GM21717 (cell line): ENCODE results near the gene DMTF1.
A peak's percentile ranks its signal among the peaks of the same experiment; 100 is the strongest.
"Not testable (repeated sequence)": the region's sequence is repeated elsewhere in the genome, so short reads cannot be mapped to it uniquely, and the experiment has no call there.

Experiments used
- ATAC-seq: cut with Tn5 transposase; IDR thresholded peaks from one replicate; pipeline ENCODE4 v1.9.1; 2021; ENCODE audit warnings: mild to moderate bottlenecking, moderate library complexity; ENCODE audit not compliant: unreplicated experiment

Gene DMTF1

GRCh38 chr7:87192784-87193487, 40.7 kb downstream of the DMTF1 start:
- ATAC-seq = no peak

GRCh38 chr7:87193912-87194311, 41.7 kb downstream of the DMTF1 start:
- no peak for ATAC-seq

DNA sequence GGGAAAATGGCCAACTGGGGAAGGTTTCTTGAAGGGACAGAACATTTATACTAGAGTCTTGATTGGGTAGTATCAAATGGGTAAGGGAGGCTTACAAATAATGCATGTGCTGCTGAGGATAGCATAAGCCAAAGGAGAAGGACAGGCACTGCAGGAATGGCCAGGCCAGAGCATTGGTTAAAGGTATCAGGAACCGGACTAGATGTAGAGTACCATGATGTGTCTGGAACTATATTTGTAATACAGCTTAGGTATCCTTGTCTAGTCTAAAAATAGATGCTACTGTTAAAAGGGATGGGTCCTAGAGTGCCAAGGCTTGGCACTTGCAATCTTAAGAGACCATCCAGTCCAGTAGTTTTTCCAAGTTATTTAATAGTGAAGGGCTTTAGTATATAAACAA, 47.0 kb downstream of the DMTF1 start:
- no peak for ATAC-seq

GRCh38 chr7:87199700-87200450, 47.6 kb downstream of the DMTF1 start:
- ATAC-seq = no peak

GRCh38 chr7:87202208-87202607, 50.0 kb downstream of the DMTF1 start:
- ATAC-seq = no peak

DNA sequence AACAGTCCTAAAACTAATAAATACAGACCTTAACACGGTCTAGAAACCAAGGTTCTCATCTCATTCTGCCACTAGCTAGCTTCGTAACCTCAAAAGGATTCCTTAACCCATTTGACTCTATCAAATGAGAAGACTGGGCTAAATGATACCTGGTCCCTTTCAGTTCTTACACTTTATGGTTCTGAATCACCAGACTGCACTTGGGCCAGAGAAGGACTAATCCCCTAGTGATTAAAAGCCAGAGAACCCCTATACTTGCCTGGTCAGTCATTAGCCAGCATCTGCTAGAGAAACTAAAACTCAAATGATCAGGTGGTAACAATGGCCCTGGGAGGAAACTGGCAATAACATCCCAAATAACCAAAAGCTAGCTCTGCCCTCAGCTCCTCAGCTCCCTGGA, 50.5 kb downstream of the DMTF1 start:
- ATAC-seq = no peak

- not testable (repeated sequence) for ATAC-seq
Observed at GRCh38 chr7:87203929-87204328, 51.7 kb downstream of the DMTF1 start.

- ATAC-seq = no peak
Observed at GRCh38 chr7:87204933-87205332, 52.7 kb downstream of the DMTF1 start.

DNA sequence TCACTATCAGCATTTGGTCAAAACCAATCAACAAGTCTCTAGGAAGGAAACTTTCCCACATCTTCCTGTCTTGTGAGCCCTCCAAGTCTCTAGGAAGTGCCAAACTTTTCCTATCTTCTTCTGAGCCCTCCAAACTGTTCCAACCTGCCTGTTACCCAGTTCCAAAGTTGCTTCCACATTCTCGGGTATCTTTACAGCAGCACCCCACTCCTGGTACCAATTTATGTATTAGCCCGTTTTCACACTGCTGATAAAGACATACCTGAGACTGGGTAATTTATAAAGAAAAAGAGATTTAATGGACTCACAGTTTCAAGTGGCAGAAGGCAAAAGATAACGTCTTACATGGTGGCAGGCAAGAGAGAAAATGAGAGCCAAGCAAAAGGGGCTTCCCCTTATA, 53.4 kb downstream of the DMTF1 start:
- not testable (repeated sequence) for ATAC-seq

DNA sequence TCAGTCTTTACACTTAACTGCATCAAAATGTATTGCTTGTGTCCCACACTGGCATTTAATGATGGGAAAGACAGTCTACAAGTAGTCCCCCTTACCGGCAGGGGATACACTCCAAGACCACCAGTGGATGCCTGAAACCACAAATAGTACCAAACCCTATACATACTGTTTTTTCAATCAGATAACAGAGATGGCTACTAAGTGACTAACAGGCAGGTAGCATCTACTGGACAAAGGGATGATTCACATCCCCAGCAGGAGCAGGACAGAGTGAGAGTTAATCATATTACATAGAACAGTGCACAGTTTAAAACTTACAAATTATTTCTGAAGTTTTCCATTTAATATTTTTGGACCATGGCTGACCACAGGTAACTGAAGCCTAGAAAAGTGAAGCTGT, 54.1 kb downstream of the DMTF1 start:
- no peak for ATAC-seq

- no peak for ATAC-seq
Observed at GRCh38 chr7:87209295-87209924, 57.2 kb downstream of the DMTF1 start.

DNA sequence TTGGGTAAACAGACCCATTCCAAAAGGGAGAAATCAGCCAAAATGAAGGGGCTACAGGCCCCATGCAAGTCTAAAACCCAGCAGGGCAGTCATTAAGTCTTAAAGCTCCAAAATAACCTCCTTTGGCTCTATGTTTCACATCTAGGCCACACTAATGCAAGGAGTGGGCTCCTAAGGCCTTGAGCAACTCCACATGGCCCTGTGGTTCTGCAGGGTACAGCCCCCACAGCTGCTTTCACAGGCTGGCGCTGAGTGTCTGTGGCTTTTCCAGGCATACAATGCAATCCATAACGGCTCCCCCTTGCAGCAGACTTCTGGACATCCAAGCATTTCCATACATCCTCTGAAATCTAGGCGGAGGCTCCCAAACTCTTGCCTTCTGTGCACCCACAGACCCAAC, 58.3 kb downstream of the DMTF1 start:
- no peak for ATAC-seq

GRCh38 chr7:87212498-87212897, 60.2 kb downstream of the DMTF1 start:
- no peak for ATAC-seq

- no peak for ATAC-seq
Observed at GRCh38 chr7:87213252-87213651, 61.0 kb downstream of the DMTF1 start.

DNA sequence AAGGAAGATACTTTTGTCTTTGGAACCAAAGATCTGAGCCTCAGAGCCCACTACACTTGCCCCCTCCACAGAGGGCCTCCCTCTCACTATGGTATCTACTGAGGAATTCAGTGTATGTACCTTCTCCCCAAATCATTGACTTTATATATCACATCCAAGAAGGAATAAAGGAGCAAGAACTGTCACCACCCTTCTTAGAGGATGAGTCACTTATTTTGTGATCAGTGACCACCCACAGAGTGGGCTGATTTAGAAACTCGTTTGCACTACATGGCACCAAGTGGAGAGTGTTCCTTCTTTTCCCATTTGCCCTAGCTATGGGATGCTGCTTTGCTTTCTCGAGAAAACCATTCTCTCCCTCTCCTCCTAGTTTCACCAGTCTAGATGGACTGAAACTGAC, 61.6 kb downstream of the DMTF1 start:
- no peak for ATAC-seq

DNA sequence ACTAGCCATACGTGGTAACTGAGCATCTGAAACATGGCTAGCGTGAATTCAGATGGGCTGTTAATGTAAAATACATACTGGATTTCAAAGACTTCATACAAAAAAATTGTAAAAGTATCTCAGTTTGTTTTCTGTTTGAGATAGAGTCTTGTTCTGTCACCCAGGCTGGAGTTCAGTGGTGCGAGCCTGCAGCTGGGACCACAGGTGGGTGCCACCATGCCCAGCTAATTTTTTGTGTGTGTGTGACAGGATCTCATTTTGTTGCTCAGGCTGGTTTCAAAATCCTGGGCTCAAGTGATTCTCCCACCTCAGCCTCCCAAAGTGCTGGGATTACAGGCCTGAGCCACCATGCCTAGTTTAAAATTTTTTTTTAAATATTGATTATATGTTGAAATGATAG, 62.8 kb downstream of the DMTF1 start:
- ATAC-seq = no peak

DNA sequence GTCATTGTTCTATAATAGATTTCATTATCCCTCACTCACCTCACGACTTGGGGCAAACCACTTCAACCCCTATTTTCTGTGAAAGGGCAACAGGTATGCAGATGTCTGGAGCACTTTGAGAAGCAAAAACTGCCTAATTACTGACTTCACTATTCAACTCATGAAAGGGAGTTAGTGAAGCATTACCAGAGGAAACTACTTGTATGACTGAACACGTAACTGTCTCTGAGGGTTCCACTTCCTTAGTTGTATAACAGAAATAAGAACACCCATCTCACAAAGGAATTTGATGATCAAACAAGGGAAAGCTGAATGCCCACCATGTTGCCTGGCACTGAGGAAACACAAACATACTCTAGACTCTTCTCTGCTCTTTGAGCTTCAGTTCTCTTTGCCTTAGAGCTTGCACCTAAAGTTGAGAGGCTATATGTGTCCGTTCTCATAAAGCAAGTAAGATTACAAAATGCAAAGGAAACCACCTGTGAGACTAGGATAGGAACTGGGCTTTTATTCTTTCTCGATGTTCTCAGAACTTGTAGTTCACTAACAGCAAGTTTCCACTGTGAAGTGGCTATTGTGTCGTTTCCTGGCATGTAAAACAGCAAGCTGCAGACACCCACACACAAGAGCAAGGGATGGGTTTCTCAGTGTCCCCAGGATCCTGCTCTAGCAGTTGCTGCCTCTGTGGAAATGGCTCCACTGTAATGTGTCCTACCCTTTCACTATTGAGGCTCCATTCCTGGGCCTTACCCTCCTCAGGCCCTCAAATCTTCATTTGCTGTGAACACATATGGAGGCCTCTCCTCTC, 64.7 kb downstream of the DMTF1 start:
- ATAC-seq = peak; percentile 57

GRCh38 chr7:87217983-87218653, 65.9 kb downstream of the DMTF1 start:
- no peak for ATAC-seq

DNA sequence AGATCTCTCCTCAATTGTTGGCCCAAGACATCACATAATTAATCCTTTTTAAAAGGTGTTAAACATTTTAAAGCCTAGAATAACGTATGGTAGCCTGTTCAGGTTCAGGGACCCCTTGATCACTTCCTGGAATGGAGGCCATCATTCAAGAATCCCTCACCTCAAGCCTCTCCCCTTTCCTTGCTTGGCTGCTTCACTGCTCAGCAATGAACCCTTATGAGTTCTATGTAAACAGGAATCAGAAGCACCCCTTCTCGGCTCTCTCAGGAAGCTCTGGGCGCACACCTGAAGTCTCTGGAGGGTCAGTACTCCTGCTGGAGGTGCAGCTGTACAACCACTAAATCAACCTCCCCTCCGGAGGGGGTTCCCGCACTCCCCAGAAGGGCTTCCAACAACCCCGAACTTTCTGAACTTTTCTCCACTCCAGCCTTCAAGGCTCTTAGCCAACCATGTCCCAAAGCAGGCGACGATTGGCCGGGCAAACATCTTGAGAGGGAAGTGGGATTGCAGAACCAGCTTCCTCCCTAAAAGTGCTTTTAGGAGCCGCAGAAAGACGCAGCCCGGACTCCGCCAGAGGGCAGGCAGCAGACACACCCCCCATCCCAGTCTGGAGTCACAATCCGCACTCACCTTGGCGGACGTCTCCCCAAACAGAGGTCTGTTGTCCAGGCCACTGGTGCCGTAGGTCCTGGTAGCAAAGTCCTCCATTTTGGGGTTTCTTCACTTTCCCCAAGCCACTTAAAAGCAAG, 66.7 kb downstream of the DMTF1 start:
- peak; percentile 4 for ATAC-seq

DNA sequence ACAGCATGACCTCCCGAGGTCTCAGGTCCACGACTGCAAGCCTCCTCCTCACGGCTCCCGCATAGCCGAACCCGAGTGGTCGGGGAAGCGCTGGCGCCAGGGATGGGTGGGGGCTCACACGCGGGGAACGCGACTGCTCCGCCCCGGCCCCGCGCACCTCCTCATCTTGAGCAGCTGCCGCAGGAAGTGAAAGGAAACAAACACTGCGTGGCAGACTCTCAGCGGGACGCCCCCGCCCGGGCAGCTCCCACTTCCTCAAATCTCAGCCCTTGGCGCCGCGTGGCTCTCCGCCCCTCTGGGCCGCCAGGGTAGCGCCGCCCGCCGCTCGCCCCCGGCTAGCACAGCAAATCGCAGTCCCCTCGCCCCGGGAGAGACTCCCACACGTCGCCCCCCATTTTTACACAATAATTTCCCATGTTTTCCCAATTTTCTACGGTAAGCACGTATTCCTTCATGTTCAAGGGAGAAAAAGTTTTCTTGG, 67.3 kb downstream of the DMTF1 start, which contains the start of gene TMEM243:
Gene TMEM243 (minus strand): TSS at position 188 of the 481 bp plus-strand sequence. CDS start 229 bp downstream, outside the sequence.
- ATAC-seq = peak; percentile 52
